Measurements from ENCODE around the gene PAPOLB. TPM values are rescaled to one million over a fixed set of nuclear protein-coding genes. Genes with fewer than 3 reads are reported as not detected.

PAPOLB gene
- polyA plus RNA-seq, 3 donors, result not detected

DNA sequence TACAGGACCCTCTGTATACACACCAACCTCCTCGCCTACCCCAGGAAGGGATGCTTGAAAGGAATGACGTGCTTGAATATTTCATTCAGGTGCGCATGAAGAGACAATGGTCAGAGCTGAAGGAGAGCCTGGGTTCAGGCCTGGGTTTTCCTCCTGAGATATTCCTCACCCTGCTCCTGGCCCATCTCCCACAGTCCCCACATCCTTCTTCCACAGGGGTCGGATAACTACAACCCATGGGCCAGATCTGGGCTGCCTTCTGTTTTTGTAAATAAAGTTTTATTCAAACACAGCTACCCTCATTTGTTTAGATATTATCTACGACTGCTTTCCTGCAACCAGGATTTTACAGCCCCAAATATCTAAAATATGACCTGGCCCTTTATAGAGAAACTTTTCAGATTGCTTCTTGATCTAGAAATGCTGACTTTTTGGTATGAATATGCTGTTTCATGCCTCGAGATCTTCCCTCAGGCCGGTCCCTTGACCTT, 23.5 kb upstream of the PAPOLB start:
- Histone ChIP-seq H4K20me1 (ENCODE audit: insufficient read depth, low read length) (no peaks in the 10 kb centered on the region), H3K27me3 (ENCODE audit: control insufficient read depth in 2 of 2, insufficient read depth in 2 of 2, low read length in 2 of 2) (peaks cover 12 to 25% of the 10 kb centered on the region in 2 donors), H3K4me3 (replicated peaks in 1 of 3; ENCODE audit: low read depth in 2 of 3, low read length in 3 of 3) (no peak overlapping the region), H3K36me3 (replicated peaks in 1 of 2; ENCODE audit: control insufficient read depth in 1 of 2, insufficient read depth in 2 of 2, low read length in 2 of 2) (no peaks in the 10 kb centered on the region), H3K4me1 (ENCODE audit: control insufficient read depth in 1 of 2, insufficient read depth in 2 of 2, low read length in 2 of 2) (peaks cover 0 to 15% of the 10 kb centered on the region in 2 donors), H3K27ac (ENCODE audit: low read depth in 1 of 2, low read length in 2 of 2) (no peak overlapping the region), H3K79me2 (ENCODE audit: insufficient read depth, low read length) (no peaks in the 10 kb centered on the region), H3K4me2 (replicated peaks; ENCODE audit: extremely low read depth, low read length, poor library complexity, severe bottlenecking) (no peak overlapping the region), H2AFZ (ENCODE audit: insufficient read depth, low read depth, low read length, poor library complexity, severe bottlenecking) (no peak overlapping the region), H3K9ac (ENCODE audit: insufficient read depth, low read length, poor library complexity, severe bottlenecking) (no peak overlapping the region), H3K9me3 (replicated peaks in 1 of 2; ENCODE audit: control insufficient read depth in 1 of 2, insufficient read depth in 1 of 2, low read length in 2 of 2) (peaks cover 3 to 4% of the 10 kb centered on the region in 2 donors)
- no peak for DNase-seq
- intact Hi-C loops (cut with micrococcal nuclease), result no loop called here
- Mint-ChIP-seq H3K9me3 (peaks cover 3 to 10% (median 5%) of the 10 kb centered on the region in 7 donors), H3K27ac (no peak overlapping the region), H3K4me1 (peaks cover 10% of the 10 kb centered on the region), H3K4me3 (no peak overlapping the region), H3K36me3 (peaks cover 0 to 3% of the 10 kb centered on the region in 2 donors), H3K27me3 (ENCODE audit: low read depth in 3 of 3) (peaks cover 34 to 60% (median 44%) of the 10 kb centered on the region in 3 donors)
- TF ChIP-seq, protein P1, sequence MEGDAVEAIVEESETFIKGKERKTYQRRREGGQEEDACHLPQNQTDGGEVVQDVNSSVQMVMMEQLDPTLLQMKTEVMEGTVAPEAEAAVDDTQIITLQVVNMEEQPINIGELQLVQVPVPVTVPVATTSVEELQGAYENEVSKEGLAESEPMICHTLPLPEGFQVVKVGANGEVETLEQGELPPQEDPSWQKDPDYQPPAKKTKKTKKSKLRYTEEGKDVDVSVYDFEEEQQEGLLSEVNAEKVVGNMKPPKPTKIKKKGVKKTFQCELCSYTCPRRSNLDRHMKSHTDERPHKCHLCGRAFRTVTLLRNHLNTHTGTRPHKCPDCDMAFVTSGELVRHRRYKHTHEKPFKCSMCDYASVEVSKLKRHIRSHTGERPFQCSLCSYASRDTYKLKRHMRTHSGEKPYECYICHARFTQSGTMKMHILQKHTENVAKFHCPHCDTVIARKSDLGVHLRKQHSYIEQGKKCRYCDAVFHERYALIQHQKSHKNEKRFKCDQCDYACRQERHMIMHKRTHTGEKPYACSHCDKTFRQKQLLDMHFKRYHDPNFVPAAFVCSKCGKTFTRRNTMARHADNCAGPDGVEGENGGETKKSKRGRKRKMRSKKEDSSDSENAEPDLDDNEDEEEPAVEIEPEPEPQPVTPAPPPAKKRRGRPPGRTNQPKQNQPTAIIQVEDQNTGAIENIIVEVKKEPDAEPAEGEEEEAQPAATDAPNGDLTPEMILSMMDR (IDR thresholded peaks at IDR 0.05), result no peak
- 100% methylated on average over 1 of the region's 7 CpGs for WGBS (ENCODE audit: insufficient coverage)

- H3K9me3 Mint-ChIP-seq, result peaks cover 3 to 10% (median 5%) of the 10 kb centered on the region in 7 donors
- DNase-seq, result no peak
- H3K4me1 ChIP-seq (ENCODE audit: control insufficient read depth in 1 of 2, insufficient read depth in 2 of 2, low read length in 2 of 2), result peaks cover 0 to 15% of the 10 kb centered on the region in 2 donors
- H4K20me1 ChIP-seq (ENCODE audit: insufficient read depth, low read length), result no peaks in the 10 kb centered on the region
- peaks cover 10% of the 10 kb centered on the region for H3K4me1 Mint-ChIP-seq
- peaks cover 34 to 60% (median 44%) of the 10 kb centered on the region in 3 donors for H3K27me3 Mint-ChIP-seq (ENCODE audit: low read depth in 3 of 3)
- no peaks in the 10 kb centered on the region for H3K79me2 ChIP-seq (ENCODE audit: insufficient read depth, low read length)
- H3K27ac ChIP-seq (ENCODE audit: low read depth in 1 of 2, low read length in 2 of 2), result no peak overlapping the region
- H3K27me3 ChIP-seq (ENCODE audit: control insufficient read depth in 2 of 2, insufficient read depth in 2 of 2, low read length in 2 of 2), result peaks cover 12 to 25% of the 10 kb centered on the region in 2 donors
- no peaks in the 10 kb centered on the region for H3K36me3 ChIP-seq (replicated peaks in 1 of 2; ENCODE audit: control insufficient read depth in 1 of 2, insufficient read depth in 2 of 2, low read length in 2 of 2)
- WGBS (ENCODE audit: insufficient coverage), result 86% methylated on average over 3 of the region's 10 CpGs
- intact Hi-C loops (cut with micrococcal nuclease), result no loop called here
- peak overlapping the region in 1 of 2 donors; percentile 64 for H3K4me3 Mint-ChIP-seq
- TF ChIP-seq, protein P1 (IDR thresholded peaks at IDR 0.05), result no peak
- H3K9ac ChIP-seq (ENCODE audit: insufficient read depth, low read length, poor library complexity, severe bottlenecking), result no peak overlapping the region
- peak overlapping the region; percentile 66 for H3K4me2 ChIP-seq (replicated peaks; ENCODE audit: extremely low read depth, low read length, poor library complexity, severe bottlenecking)
- peaks cover 0 to 3% of the 10 kb centered on the region in 2 donors for H3K36me3 Mint-ChIP-seq
- no peak overlapping the region for H2AFZ ChIP-seq (ENCODE audit: insufficient read depth, low read depth, low read length, poor library complexity, severe bottlenecking)
- no peak overlapping the region for H3K27ac Mint-ChIP-seq
- no peak overlapping the region for H3K4me3 ChIP-seq (replicated peaks in 1 of 3; ENCODE audit: low read depth in 2 of 3, low read length in 3 of 3)
- H3K9me3 ChIP-seq (replicated peaks in 1 of 2; ENCODE audit: control insufficient read depth in 1 of 2, insufficient read depth in 1 of 2, low read length in 2 of 2), result peaks cover 3 to 4% of the 10 kb centered on the region in 2 donors
Observed at GRCh38 chr7:4884164-4884563, 22.3 kb upstream of the PAPOLB start.
